HG03159 (cell line): ENCODE results near the gene WFS1.

Experiments
- ATAC-seq: cut with Tn5 transposase; IDR thresholded peaks from one replicate; pipeline ENCODE4 v1.9.1; 2021; ENCODE audit warnings: mild to moderate bottlenecking, moderate library complexity; ENCODE audit not compliant: unreplicated experiment

Gene WFS1

DNA sequence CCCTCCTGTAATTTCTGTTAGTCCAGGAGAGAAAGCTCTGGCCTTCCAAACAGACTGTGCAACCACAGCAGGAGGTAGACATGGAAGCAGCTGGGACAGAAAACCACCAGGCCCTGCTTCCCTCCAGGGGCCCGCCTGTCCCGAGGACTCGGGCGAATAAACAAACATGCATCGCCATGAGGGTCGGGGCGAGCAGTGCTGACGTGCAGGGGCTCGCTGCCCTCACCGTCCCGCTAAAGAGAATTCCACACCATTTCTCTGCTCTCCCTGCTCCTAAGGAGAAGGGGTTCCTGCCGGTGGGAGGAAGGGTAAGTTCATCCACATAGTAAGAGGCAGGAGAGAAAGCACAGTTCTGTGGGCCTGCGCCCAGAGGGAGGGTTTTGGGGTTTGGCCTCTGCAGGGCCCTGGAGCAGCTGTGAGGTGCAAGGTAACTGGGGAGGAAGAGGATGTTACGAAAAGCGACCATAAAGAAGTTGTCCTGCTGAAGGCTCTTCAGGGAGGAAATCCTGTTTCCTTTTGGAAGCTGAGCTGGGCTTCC lies 54.9 kb downstream of the WFS1 start:
- ATAC-seq = no peak

DNA sequence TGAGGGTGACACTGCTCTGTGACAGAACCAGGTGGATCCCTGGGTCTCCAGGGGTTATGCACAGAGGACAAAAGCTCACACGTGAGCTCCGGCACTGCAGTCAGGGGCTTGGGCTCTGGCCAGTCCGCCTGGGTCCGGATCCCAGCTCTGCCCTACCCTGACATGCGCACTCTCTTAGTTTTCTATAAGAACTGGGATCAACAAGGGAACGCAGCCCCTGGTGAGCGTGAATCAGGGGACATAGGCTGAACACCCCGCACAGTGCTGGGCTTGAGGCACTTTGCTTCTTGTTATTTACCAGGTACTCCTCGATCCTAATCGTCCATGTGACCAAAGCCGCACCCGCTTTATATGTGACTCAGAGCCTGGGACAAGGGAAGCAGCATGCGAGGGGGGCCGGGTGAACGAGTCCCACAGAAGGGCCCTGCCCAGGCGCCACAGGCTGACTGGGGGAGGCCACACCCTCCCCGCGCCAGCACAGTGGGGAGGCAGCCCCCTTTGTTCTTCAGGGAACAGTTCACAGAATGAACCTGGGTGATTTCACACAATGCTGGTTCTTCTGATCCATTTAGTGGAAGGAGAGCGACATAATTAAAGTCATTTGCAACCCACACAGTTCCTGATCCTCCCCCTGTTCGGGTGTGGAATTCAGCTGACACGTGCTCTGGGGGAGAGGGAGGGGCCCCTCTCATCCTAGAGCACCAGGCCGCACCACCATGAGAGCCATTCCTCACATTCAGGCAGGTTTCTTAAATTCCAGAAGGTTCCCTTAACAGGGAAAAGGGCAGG lies 55.5 kb downstream of the WFS1 start:
- no peak for ATAC-seq

DNA sequence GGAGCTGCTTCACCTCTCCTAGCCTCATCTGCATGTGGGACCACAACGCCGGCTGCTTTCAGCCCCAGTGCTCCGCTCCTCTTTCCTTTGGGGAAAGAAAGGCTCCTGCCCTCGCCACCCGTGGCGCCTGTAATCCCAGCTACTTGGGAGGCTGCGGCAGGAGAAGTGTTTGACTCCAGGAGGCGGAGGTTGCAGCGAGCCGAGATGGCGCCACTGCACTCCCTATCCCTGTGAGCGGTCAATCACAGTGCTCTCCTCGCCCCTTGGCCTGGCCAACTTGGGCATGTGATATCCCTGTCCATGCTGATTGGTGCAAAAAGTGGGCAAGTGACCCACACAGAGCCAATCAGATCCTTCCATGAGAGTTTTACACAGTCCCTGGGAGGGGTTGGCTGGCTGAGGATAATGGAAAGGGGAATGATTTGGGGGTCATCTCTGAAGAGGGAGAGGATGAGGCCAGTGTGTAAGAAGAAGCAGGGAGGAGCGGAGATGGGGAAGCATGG lies 56.2 kb downstream of the WFS1 start:
- no peak for ATAC-seq

DNA sequence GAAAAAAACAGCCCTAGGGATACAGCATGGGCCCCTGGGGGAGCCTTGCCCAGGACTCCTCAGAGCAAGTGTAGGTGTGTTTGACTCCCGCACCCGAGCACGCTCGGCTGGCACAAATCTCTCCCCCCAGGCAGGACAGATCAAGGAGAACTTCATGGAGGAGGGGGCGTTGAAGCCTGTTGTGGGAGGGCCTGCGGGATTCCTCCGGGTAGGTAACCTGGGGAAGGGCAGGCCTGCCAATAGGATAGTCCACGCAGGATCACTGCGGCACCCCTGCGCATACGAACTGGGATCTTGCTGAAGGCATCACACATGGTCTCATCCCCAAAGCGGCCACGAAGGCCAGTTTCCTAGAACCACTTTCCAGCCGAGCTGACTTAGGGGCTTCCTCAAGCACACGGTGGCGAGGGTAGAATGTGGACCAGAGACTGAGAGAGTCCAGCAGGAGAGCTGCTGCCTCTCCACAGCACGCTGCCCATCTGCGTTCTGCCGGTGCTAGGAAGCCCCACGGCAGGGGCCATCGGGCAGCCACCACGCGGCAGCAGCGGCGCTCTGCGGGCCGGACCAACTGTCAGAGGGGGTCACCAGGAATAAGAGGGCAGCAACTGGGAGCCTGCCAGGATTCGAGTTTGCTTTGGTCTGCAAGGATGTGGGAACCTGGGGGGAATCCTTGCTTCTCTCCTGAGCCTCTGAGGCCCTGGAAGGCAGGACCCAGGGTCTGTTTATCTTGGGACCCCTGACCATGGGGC lies 56.8 kb downstream of the WFS1 start:
- no peak for ATAC-seq

DNA sequence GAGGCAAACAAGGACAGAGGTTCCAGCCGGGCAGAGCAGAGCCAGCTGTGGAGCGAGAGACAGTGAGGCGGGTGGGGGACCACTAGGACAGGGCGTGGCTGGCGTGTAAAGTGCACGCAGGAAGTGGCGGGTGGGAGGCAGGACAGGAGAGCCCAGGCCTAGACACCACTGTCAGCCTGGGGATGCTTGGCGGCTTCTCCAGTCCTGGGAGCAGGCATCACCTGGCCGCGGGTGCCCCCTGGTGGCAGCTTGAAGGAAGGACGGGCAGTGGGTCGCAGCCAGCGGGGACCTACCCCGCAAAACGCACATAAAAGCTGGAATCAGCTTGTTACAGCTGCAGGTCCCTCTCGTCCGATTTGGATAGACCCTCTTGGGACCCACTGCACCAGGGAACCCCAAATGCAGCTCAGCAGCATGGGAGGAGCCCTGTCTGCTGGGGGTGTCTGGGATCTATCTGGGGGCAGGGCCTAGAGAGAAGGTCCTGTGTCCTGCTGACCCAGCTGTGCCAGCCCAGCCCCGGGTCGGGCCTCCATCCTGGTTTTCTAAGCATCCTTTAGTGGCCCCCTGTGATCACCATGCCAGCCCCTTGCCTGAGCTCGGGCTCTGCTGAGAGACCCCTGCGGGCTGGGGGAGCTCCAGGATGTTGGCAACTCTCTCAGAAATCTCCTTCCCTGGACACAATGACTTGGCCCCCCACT lies 57.7 kb downstream of the WFS1 start:
- no peak for ATAC-seq

DNA sequence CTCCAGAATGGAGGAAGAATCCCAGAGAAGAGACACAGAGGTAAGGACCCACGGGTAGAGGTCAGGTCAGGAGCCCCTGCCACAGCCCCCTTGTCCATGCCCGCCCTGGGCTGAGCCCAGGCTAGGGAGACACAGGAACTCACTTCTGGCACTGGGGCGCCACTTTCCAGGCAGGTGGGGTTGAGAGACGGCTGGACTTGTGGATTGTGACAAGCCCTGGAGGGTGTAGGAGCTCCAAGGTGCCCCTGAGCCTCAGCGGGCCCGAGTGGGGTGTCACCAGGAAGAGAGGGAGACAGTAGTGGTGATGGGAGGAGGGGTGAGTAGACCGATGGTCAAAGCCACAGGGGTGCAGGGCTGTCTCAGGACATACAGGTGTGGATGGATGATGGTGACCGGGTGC lies 58.9 kb downstream of the WFS1 start:
- ATAC-seq = no peak

DNA sequence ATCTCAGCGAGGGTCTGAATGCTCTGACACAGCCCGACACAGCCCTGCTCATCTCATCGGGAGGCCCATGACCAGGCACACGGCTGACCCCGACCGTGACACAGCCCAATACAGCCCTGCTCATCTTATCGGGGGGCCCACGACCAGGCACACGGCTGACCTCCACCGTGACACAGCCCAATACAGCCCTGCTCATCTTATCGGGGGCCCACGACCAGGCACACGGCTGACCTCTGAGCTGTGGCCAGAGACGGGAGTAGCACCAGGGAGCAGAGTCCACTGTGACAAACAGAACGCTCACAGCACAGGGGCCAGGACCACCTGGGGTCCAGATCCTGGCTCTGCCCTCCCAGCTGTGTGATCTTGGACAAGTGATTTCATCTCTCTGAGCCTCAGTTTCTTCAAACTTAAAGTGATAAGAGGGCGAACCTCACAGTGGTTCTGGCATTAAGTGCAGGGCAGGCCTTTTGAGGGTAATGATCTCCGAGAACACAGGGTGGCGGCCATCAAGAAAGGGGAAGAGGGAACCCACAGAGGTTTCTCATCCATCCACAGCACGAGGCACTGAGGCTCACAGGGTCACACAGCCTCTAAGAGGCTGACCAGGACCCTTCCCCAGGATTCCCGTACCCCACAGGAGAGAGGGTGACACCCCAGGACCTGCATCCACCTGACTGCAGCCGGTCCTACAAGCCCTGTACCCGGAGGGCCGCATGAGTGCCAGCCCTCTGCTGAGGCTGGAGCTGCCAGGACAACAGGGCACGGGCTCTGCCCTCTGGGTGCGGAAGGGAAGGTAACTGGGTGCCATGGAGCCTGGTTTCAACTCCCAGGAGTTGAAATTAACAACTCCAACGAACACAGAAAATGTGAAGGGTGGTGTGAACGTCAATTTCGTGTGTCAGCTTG lies 60.1 kb downstream of the WFS1 start:
- no peak for ATAC-seq

DNA sequence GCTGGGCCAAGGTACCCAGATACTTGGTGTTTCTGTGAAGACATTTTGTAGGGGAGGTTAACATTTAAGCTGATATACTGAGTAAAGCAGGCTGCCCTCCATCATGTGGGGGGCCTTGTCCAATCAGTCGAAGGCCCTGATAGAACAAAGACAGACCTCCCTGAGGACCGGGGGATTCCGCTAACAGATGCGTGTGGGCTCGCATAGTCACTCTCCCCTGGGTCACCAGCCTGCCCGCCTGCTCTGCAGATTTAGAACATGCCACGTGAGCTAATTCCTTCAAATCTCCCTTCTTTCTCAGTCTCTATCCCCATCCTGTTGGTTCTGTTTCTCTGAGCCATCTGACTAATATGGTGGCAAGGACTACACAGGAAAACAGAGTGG lies 60.7 kb downstream of the WFS1 start:
- no peak for ATAC-seq

DNA sequence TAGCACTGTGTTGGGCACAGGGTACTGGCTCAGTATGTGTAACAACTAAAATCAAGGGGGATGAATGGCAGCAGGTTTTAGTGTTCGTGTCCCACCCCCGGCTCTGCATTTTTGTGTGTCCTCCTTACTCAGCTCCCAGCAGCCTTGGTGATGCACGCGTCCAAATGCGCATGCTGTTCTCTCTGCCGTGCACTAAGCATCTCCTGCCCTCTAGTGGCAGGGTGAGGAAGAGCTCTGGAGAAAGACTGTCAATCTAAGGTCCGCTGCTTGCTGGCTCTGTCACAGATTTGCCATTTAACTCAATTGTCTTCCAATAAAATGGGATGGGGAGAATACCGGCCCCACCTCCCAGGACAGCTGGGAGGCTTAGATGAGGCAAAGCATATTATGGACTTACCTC lies 61.4 kb downstream of the WFS1 start:
- no peak for ATAC-seq

DNA sequence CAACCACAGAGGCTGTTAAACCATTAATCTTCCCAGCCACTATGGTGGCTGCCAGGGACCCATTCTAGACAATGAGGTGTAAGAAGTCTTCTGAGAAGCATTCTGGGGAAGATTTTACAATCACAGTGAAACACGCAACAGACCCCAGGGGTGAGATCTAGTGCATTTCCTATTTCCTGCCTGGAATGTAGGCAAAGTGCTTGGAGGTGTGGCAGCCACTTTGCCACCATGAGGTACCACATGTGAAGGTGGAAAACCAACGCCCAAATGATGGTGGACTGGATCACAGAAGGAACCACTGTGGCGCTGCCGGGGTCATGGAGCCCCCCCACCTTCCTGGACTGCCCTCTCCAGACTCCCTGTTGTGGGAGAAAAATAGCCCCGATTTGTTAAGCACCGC lies 61.8 kb downstream of the WFS1 start:
- no peak for ATAC-seq

DNA sequence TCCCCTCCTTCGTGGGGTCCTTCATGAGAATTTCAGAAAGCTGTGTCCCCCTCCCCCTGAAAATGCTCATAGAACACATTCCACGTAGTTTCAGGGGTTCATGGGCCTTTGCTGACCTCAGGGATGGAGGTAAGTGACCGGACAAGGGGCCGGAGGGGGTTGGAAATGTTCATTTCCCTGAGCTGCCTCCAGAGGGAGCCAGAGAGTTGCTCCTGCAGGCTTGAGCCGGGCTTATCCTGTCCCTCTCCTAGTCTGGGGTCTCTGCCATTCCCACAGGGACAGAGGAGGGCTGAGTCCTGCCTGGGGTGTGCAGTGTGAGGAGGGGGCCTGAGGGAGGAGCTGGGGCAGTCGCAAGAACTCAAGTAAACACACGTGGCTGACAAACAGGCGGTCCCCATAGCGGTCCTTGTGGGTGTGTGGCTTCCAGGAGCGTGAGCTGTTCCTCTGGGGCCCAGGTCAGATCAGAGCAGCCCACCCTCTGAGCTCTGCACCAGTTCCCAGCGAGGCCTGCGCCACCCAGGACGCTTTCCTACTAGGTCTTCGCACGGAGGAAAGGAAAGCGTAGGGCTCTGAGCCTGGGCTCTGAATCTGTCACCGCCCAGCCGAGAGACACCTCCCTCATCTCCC lies 62.5 kb downstream of the WFS1 start:
- no peak for ATAC-seq

DNA sequence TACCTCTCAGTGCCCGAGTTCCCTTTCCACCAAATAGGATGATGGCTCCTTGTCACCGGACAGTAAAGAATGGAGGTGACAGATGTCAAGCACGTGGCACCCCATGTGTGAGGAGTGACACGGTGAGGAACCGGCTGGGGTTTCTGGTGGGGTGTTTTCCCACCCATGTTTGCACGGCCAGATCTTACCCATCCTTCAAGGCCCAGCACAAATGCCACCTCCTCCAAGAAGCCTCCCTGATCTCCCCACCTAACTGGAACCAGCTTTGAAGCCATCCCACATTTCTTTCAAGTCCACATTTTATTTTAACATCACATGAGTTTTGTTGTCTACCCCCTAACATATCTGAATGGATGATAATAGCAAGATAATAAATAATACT lies 63.0 kb downstream of the WFS1 start:
- ATAC-seq = no peak

DNA sequence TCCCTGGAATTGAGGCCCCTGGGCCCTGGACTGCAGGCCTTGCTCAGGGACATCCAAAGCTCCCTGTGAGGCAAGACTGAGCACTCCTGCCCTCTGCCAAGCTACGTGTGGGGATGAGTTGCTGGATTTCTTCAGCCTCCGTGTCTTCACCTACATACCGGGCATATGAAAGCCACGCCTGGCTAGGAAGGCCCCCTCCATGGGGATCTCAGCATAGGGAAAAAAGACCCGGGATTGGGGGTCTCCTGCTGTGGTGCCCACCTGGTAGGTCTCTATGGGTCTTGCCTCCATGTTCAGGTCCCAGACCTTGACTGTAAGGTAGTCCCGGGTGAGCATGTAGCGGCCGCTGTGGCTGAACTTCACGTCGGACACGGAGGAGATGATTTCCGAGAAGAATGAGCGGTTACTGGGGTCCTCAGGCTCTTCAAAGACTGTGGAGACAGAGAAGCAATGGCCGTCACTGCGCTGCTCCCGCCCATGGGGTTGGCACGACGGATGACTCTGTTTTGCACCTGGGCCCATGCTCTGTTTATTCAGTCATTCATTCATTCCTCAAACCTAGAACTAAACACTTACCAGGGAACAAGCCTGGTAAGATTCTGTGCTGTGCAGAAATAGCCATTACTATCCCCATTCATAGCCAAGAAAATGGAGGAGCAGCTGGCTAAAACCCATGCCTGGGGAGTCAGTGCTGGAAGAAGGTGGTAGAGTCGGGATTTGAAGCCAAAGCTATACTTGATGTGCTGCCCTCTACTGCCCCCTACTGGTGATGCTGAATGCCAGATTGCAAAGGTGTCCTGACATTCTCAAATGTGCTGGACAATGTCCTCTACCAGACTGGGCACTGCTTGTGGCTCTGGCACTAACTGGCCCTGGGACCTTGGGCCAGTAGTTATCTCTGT lies 63.9 kb downstream of the WFS1 start:
- no peak for ATAC-seq

DNA sequence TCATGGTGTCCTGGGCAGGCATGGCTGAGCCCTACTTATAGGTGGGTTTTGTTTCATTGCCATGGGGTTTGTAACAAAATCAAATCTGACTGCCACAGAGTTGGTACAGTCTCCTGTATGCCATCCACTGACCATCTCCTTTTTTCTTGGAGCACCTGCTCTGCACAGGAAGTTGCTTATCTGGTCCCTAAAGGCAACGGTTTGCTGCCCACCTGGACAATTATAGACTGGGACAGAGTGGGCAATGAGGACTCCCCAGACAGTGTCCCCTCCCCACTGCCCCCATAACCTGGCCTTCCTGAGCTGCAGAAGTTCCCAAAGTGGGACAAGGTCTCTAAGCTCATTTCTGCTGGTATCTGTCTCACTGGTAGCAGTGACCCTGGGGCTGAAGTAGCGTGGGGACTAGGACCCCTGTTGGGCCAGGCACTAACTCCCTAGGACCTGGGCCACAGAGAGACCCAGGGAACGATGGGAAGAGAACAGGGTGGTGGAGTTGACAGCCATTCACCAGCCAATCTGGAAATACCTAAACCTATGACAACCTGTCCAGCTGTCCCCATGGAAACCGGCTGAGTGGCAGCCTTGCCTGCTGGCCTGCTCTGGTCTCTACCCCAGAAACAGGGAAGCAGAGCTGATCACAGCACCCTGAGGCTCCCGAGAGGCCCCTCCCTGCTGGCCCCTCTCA lies 64.7 kb downstream of the WFS1 start:
- ATAC-seq = no peak

DNA sequence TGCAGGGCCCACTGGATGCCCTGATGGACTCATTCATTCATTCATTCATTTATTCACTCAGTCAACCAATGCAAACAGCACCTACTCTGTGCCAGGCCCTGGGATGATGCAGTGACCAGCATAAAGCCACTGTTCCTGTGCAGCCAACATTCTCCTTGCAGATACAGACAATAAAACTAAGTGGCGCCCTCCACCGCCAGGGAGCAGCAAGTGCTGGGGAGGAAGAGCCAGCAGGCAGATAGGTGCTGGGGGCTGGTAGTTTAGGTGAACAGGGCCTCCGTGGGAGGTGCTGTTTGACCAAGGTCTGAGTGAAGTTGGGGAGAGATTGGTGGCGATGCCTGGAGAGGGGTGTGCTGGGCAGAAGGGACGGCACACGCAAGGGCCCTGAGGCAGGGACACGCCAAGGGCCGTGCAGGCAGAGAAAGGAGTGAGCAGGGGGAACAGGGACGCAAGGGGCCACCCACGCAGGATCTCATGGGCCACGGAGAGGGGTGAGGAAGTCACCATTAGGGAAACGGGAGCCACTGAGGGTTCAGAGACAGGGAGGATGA lies 65.5 kb downstream of the WFS1 start:
- ATAC-seq = no peak

DNA sequence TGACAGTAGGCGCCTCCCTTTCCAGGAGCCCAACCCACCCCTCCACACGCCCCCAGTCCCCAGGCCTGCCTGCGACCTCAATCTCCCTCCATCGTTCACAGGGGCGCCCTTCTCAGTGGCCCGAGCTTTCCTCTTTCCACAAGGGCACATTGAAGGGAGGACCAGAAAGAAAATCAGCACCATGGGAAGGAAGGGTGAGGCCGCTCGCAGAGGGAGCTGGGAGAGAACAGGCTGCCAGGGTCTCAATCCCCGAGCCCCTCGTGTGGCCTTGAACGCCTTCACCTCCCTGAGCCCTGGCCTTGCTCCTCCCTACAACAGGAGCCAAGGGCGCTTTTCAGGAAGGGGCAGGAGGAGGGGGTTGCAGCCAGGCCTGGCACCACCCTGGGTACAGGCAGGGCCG lies 66.5 kb downstream of the WFS1 start:
- no peak for ATAC-seq

DNA sequence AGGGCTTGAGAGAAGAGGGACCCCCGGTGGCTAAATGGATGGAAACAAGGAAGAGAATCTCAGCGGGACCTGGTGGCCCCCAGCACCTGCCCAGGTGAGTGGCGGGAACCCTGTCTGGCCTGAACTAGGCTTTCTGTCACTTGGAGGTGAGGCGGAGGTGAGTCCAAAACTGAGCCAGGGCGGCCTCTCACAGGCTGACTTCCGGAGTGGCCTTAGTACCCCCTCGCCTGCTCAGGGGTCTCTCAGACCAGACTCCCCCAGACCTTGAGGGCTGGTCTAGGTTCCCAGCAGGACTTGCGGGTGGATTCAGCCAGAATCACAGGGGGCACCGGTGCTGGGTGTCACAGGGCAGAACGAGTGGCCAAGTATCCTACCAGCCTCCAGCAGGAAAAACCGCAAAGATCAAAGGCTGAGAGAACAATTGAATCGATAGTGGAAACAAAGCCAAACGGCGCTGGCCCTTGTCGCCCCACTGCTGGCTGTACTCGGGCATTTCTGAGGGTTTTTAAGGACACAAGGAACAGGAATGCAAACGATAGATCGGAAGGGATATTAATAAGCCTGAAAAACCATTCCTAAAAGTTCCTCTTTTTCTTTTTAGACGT lies 67.8 kb downstream of the WFS1 start:
- ATAC-seq = no peak
